ENCODE data around the gene GPRC5D.

DNA sequence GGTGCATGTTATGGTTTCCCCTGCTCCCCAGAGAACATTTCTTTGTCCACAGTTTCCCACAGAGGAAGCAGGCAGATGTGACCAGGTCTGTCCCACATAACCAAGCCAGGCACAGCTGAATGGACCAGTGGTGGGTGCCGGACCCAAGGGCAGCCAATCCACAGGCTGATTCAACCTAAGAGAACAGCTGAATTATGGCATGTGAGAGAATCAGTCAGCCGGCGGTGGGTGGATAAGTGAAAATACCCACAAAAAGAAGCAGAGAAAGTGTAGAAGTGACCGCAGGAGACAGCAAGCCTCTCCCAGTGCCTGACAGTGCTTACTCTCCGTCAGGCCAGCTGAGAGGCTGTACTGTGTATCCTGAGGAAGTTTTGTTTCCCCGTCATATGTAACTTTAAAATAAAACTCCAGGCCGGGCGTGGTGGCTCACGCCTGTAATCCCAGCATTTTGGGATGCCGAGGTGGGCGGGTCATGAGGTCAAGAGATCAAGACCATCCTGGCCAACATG is 14.9 kb downstream of the GPRC5D start:
- TF ChIP-seq CTCF (IDR thresholded peaks at IDR 0.05 in 2 of 3, conservative IDR thresholded peaks at IDR 0.05 in 1 of 3; ENCODE audit: insufficient read depth in 2 of 3, low read depth in 1 of 3, low read length in 3 of 3) (no peak), TBP (optimal IDR thresholded peaks at IDR 0.05; ENCODE audit: low read depth, low read length) (no peak), TEAD4 (IDR thresholded peaks at IDR 0.05; ENCODE audit: low read length) (no peak), TEAD4 (CRISPR knock-in tag; IDR thresholded peaks at IDR 0.05; ENCODE audit: borderline replicate concordance) (no peak), NFYB (IDR thresholded peaks at IDR 0.05; ENCODE audit: extremely low read depth, insufficient read length) (no peak), FOXM1 (IDR thresholded peaks at IDR 0.05; ENCODE audit: low read depth) (no peak), FOXM1 (CRISPR knock-in tag; IDR thresholded peaks at IDR 0.05; ENCODE audit: low read depth) (no peak), ZBTB33 (CRISPR knock-in tag; IDR thresholded peaks at IDR 0.05) (no peak), ZNF780A (CRISPR knock-in tag; IDR thresholded peaks at IDR 0.05) (no peak), RAD21 (CRISPR knock-in tag; conservative IDR thresholded peaks at IDR 0.05 in 1 of 2, IDR thresholded peaks at IDR 0.05 in 1 of 2) (no peak), JUN (IDR thresholded peaks at IDR 0.05; ENCODE audit: borderline replicate concordance, low read depth, low read length) (no peak), JUN (CRISPR knock-in tag; IDR thresholded peaks at IDR 0.05; ENCODE audit: borderline replicate concordance) (no peak), POLR2AphosphoS5 (IDR thresholded peaks at IDR 0.05; ENCODE audit: control insufficient read depth, insufficient read depth, low read depth, low read length) (no peak), EHMT2 (IDR thresholded peaks at IDR 0.05) (no peak), PBX2 (CRISPR knock-in tag; IDR thresholded peaks at IDR 0.05; ENCODE audit: low read depth) (no peak), PBX2 (tag; conservative IDR thresholded peaks at IDR 0.05; ENCODE audit: low read depth) (no peak)
- TF ChIP-seq, protein P1, sequence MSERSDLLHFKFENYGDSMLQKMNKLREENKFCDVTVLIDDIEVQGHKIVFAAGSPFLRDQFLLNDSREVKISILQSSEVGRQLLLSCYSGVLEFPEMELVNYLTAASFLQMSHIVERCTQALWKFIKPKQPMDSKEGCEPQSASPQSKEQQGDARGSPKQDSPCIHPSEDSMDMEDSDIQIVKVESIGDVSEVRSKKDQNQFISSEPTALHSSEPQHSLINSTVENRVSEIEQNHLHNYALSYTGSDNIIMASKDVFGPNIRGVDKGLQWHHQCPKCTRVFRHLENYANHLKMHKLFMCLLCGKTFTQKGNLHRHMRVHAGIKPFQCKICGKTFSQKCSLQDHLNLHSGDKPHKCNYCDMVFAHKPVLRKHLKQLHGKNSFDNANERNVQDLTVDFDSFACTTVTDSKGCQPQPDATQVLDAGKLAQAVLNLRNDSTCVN (CRISPR knock-in tag; IDR thresholded peaks at IDR 0.05), result no peak
